ENCODE results near the gene OSGEP.
"Not testable (repeated sequence)": the region's sequence is repeated elsewhere in the genome, so short reads cannot be mapped to it uniquely, and the experiment has no call there.

- TF ChIP-seq CTCF, EZH2 (IDR thresholded peaks at IDR 0.05): not testable (repeated sequence)
These were observed 1.8 kb downstream of the OSGEP start for GRCh38 chr14:20452831-20453230.
